Activated CD4-positive, alpha-beta T cell treated with anti-CD3 and anti-CD28 coated beads for 24 hours (primary cell): Measurements from ENCODE around the gene COX5A.
"Not testable (repeated sequence)": the region's sequence is repeated elsewhere in the genome, so short reads cannot be mapped to it uniquely, and the experiment has no call there.

Source experiments
- DNase-seq, 2 donors: peaks; one replicate each; pipeline ENCODE4 v3.0.0-alpha.2; 2020; ENCODE audit warnings: low read depth in 2 of 2

Gene COX5A

GRCh38 chr15:74955796-74956647 is 18.1 kb upstream of the COX5A start:
- peak; percentile 49 to 62 for DNase-seq

GRCh38 chr15:74955017-74955416 is 17.1 kb upstream of the COX5A start:
- no peak for DNase-seq

- no peak for DNase-seq
Measured at GRCh38 chr15:74954515-74954914, 16.6 kb upstream of the COX5A start.

GRCh38 chr15:74951006-74951405 is 13.1 kb upstream of the COX5A start:
- DNase-seq, result no peak

GRCh38 chr15:74950078-74950908 is 12.4 kb upstream of the COX5A start:
- peak; percentile 74 to 75 for DNase-seq

GRCh38 chr15:74937272-74937589 is 642 bp downstream of the COX5A start:
- DNase-seq, result no peak

- DNase-seq, result not testable (repeated sequence)
Measured at GRCh38 chr15:74935193-74935592, 2.7 kb downstream of the COX5A start.

- no peak for DNase-seq
Measured at GRCh38 chr15:74933573-74933972, 4.3 kb downstream of the COX5A start.

- DNase-seq, result no peak
Measured at GRCh38 chr15:74928771-74929198, 9.1 kb downstream of the COX5A start.

- DNase-seq, result no peak
Measured at GRCh38 chr15:74924525-74924924, 13.3 kb downstream of the COX5A start.

GRCh38 chr15:74920456-74920855 is 17.4 kb downstream of the COX5A start:
- DNase-seq, result no peak

- DNase-seq, result no peak
Measured at GRCh38 chr15:74917676-74918075, 20.2 kb downstream of the COX5A start.

GRCh38 chr15:74913799-74914198 is 24.1 kb downstream of the COX5A start:
- DNase-seq, result not testable (repeated sequence)

- no peak for DNase-seq
Measured at GRCh38 chr15:74913041-74913440, 24.8 kb downstream of the COX5A start.

GRCh38 chr15:74908635-74909034 is 29.2 kb downstream of the COX5A start:
- no peak for DNase-seq

GRCh38 chr15:74907163-74907870 is 30.6 kb downstream of the COX5A start:
- no peak for DNase-seq

GRCh38 chr15:74906450-74907162 is 31.3 kb downstream of the COX5A start, which contains the start of gene FAM219B:
FAM219B (minus strand) TSS chr15:74906851; CDS start chr15:74906800, 51 bp downstream.
- peak; percentile 59 to 74 for DNase-seq

GRCh38 chr15:74906067-74906449 is 31.8 kb downstream of the COX5A start:
- DNase-seq, result no peak

- no peak for DNase-seq
Measured at GRCh38 chr15:74904190-74904805, 33.6 kb downstream of the COX5A start.

GRCh38 chr15:74903676-74904075 is 34.2 kb downstream of the COX5A start:
- no peak for DNase-seq
